Eye (tissue), 1 donor: ENCODE data around the gene FFAR3.

Experiments used
- DNase-seq: peaks from one replicate; pipeline ENCODE4 v3.0.0-alpha.2; 2015

FFAR3 gene

GRCh38 chr19:35331551-35332214, 26.6 kb upstream of the FFAR3 start:
- no peak for DNase-seq

GRCh38 chr19:35332817-35333216, 25.4 kb upstream of the FFAR3 start:
- DNase-seq: no peak

DNA sequence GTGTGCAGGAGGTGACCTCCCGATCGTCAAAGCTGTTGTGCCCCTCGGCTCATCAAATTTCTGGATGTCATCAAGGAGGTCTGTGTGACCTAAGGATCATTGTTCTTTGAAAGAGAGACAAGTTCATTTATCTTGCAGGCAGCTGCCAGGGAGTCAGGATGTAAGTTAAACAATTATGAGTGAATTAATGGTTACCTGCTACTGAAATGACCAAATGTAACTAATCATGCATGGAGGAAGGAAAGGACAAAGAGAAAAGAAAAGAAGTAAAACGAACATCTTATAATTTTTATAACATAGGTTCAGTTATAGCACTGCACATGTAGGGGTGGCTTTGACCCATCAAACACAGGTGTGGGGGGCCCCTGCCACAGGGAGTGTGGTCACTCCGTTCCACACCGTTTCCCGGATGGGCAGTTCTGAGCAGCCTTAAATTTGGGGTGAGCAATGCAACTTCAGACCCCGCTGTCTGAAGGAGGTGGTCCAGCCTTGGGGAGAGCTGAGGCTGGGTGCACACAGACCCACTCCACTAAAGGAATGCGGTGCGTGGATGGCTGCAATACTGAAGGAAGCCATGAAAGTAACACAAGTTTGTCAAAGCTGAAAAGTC, 24.0 kb upstream of the FFAR3 start:
- no peak for DNase-seq

DNA sequence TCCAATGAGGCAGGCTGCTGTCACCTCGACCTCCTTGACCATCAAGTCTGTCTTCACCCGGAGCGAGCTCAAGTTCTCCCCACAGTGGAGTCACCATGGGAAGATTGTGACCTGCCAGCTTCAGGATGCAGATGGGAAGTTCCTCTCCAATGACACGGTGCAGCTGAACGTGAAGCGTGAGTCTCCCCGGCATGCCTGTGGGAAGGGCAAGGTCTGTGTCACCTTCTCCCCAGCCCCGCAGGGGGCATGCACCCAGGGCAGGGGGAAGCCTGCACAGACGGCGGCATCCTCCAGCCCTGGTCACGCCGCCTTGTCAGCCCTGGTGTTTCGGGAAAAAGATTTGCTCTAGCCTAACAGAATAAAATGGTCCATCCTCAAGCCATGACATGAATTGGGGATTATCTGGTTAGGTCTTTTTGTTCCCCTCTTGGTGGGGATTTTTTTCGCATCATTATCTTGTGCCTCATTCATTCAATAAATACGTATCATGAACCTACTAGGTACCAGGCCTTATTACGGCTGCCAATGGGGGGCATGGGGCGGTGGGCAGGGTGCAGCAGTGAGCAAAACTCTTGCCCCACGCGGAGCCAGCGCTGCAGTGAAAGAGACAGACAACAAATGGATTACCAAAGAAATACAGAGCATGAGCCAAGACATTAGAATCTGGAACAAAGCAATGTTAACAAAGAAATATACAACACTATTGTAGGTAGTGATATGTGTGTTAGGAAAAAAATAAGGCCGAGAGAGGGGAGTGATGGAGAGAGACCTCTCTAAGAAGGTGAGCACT, 21.9 kb upstream of the FFAR3 start:
- DNase-seq: no peak

- no peak for DNase-seq
Measured at GRCh38 chr19:35337097-35337983, 20.9 kb upstream of the FFAR3 start.

- DNase-seq: no peak
Measured at GRCh38 chr19:35337984-35338296, 20.3 kb upstream of the FFAR3 start.

GRCh38 chr19:35340431-35340830, 17.8 kb upstream of the FFAR3 start:
- DNase-seq: no peak

GRCh38 chr19:35341006-35341405, 17.3 kb upstream of the FFAR3 start:
- DNase-seq: no peak

GRCh38 chr19:35341565-35342225, 16.6 kb upstream of the FFAR3 start:
- DNase-seq: no peak

DNA sequence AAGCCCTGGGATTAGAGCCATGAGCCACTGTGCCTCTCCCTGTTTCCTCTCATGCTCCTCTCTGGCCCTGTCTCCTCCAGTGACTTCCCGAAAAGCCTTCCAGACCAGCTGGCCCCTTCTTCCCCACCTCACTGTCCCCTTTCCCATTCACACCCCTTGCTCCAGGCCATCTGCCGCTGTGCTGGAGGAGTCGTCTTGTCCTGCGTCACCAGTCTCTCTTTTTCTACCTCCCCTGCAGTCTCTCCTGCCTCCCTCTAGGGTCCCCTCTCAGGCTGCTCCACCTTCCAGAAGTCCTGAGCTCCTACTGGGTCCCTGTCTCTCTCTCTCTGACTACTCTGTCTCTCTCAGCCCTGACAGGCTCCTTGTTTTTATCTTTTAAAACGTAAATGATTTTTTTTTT, 15.8 kb upstream of the FFAR3 start:
- DNase-seq: peak; percentile 49

- DNase-seq: no peak
Measured at GRCh38 chr19:35344511-35345031, 13.7 kb upstream of the FFAR3 start.

- no peak for DNase-seq
Measured at GRCh38 chr19:35345671-35346111, 12.6 kb upstream of the FFAR3 start.

DNA sequence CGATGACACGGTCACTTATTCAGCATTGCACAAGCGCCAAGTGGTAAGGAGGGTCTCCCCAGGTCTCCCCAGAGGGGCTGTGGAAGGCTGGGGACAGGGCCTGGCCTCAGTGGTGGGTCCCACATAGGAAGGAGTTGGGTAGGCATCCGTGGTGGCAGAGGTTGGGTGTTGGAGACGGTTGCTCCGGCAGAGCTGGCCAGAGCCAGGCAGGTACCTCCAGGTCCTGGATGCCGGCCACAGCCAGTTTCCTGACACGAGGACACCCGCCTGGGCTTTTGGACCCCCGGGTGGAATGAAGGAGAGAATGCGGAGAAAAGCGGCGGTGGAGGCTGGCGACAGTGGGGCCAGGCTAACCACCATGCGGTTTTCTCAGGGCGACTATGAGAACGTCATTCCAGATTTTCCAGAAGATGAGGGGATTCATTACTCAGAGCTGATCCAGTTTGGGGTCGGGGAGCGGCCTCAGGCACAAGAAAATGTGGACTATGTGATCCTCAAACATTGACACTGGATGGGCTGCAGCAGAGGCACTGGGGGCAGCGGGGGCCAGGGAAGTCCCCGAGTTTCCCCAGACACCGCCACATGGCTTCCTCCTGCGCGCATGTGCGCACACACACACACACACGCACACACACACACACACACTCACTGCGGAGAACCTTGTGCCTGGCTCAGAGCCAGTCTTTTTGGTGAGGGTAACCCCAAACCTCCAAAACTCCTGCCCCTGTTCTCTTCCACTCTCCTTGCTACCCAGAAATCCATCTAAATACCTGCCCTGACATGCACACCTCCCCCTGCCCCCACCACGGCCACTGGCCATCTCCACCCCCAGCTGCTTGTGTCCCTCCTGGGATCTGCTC, 11.8 kb upstream of the FFAR3 start:
- no peak for DNase-seq

DNA sequence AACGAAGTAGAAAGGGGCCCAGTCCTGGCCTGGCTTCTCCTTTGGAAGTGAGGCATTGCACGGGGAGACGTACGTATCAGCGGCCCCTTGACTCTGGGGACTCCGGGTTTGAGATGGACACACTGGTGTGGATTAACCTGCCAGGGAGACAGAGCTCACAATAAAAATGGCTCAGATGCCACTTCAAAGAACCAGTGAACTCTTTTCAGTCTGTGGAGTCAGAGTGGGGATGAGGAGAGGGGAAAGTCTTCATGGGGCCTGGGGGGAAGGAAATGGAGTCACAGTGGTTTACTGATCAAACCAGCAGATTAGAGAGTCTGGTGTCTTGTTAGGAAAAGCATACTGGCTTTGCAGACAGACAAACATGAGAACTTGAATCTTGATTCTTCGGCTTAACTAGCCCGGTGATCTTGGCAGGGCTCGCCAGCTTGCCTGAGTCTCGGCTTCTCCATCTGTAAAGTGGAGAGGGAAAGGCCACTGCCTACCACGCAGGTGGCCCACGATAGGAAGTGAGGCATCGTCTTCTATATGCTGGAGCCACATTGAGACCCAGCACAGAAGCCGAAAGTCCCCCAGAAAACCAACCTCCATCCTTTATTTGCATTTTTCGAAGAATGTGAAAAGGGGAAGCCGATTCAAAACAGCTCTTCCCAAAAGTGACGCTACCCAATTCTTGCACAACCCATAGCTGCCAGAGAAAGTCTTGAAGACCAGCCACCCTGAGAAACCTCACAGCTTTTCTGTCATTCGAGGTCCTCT, 10.9 kb upstream of the FFAR3 start, which contains the start of gene FFAR1:
FFAR1 (plus strand) TSS at position 732 of the 759 bp plus-strand sequence. CDS start 3,650 bp downstream, outside the sequence.
- DNase-seq: no peak

DNA sequence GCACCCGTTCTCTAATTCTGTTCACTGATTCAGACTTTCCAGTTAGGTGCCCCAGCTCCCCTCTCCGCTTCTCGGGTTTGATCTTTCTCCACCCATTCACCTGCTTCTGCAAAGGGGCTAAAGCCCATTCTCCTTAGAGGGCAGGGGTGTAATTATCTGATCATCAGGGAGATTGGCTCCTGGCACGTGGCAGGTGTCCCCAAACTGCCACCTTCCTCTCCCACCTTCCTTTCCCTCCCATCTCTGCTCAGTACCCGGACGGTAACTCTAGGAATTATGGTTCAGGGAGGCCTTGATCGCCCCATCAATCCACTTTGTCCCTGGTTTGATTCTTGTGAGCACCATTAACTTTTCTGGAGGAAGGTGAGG, 10.3 kb upstream of the FFAR3 start:
- no peak for DNase-seq

GRCh38 chr19:35348911-35349611, 9.2 kb upstream of the FFAR3 start:
- DNase-seq: peak; percentile 41

GRCh38 chr19:35349614-35350521, 8.4 kb upstream of the FFAR3 start:
- DNase-seq: no peak

GRCh38 chr19:35350591-35350990, 7.7 kb upstream of the FFAR3 start:
- DNase-seq: peak; percentile 79
